GM19372 (cell line): ENCODE measurements around the gene SLC35A2.
"Not testable (repeated sequence)": the region's sequence is repeated elsewhere in the genome, so short reads cannot be mapped to it uniquely, and the experiment has no call there.

ENCODE experiments used
- ATAC-seq: cut with Tn5 transposase; IDR thresholded peaks from one replicate; pipeline ENCODE4 v1.9.1; 2021; ENCODE audit warnings: mild to moderate bottlenecking, low read depth, moderate library complexity; ENCODE audit not compliant: unreplicated experiment

Gene SLC35A2

GRCh38 chrX:48903290-48903689 lies 8.2 kb downstream of the SLC35A2 start:
- no peak for ATAC-seq

- ATAC-seq = no peak
Observed at GRCh38 chrX:48902776-48903175, 8.7 kb downstream of the SLC35A2 start.

- no peak for ATAC-seq
Observed at GRCh38 chrX:48902135-48902534, 9.3 kb downstream of the SLC35A2 start.

- no peak for ATAC-seq
Observed at GRCh38 chrX:48901069-48901468, 10.4 kb downstream of the SLC35A2 start.

- ATAC-seq = no peak
Observed at GRCh38 chrX:48899078-48899410, 12.4 kb downstream of the SLC35A2 start.

GRCh38 chrX:48897625-48898306 lies 13.7 kb downstream of the SLC35A2 start, which contains the start of the genes PQBP1 and TIMM17B:
Gene PQBP1 (plus strand): TSS chrX:48897930. CDS start chrX:48898510, 580 bp downstream.
Gene TIMM17B (minus strand): TSS chrX:48897768. CDS start chrX:48897749, 19 bp downstream.
- ATAC-seq = peak; percentile 86

- peak; percentile 23 for ATAC-seq
Observed at GRCh38 chrX:48897157-48897624, 14.3 kb downstream of the SLC35A2 start.

- no peak for ATAC-seq
Observed at GRCh38 chrX:48896611-48897011, 14.8 kb downstream of the SLC35A2 start.

GRCh38 chrX:48894891-48895290 lies 16.6 kb downstream of the SLC35A2 start:
- no peak for ATAC-seq

GRCh38 chrX:48893556-48894348 lies 17.7 kb downstream of the SLC35A2 start:
- no peak for ATAC-seq

GRCh38 chrX:48892896-48893295 lies 18.6 kb downstream of the SLC35A2 start:
- no peak for ATAC-seq

GRCh38 chrX:48891402-48892288 lies 19.8 kb downstream of the SLC35A2 start:
- peak; percentile 82 for ATAC-seq

GRCh38 chrX:48890934-48891401 lies 20.5 kb downstream of the SLC35A2 start:
- ATAC-seq = peak; percentile 34

GRCh38 chrX:48890296-48890925 lies 21.0 kb downstream of the SLC35A2 start:
- ATAC-seq = no peak

- ATAC-seq = not testable (repeated sequence)
Observed at GRCh38 chrX:48886586-48886985, 24.9 kb downstream of the SLC35A2 start.

GRCh38 chrX:48883729-48884128 lies 27.7 kb downstream of the SLC35A2 start:
- ATAC-seq = no peak

- not testable (repeated sequence) for ATAC-seq
Observed at GRCh38 chrX:48876944-48877343, 34.5 kb downstream of the SLC35A2 start.

- not testable (repeated sequence) for ATAC-seq
Observed at GRCh38 chrX:48872017-48872416, 39.4 kb downstream of the SLC35A2 start.

- no peak for ATAC-seq
Observed at GRCh38 chrX:48864210-48864609, 47.2 kb downstream of the SLC35A2 start.

GRCh38 chrX:48854898-48855297 lies 56.5 kb downstream of the SLC35A2 start:
- ATAC-seq = no peak
